Mucosa of rectum (tissue), 2 donors: ENCODE data around the gene DDX20.

ENCODE experiments used
- H3K27ac ChIP-seq, 2 donors: one replicate each; pipeline ENCODE4 v1.7.0; 2013; ENCODE audit warnings: inconsistent platforms in 2 of 2, low read depth in 2 of 2, low read length in 2 of 2
- H3K27me3 ChIP-seq, 2 donors: one replicate each; pipeline ENCODE4 v1.7.0; 2013; ENCODE audit warnings: low read length in 2 of 2; ENCODE audit not compliant: control insufficient read depth in 2 of 2, insufficient read depth in 2 of 2
- H3K36me3 ChIP-seq, 2 donors: one replicate each; pipeline ENCODE4 v1.7.0; 2013; ENCODE audit warnings: low read length in 2 of 2; ENCODE audit not compliant: control insufficient read depth in 2 of 2, insufficient read depth in 2 of 2
- H3K4me1 ChIP-seq, 2 donors: one replicate each; pipeline ENCODE4 v1.7.0; 2013; ENCODE audit warnings: low read length in 2 of 2, mild to moderate bottlenecking in 1 of 2; ENCODE audit not compliant: control insufficient read depth in 2 of 2, insufficient read depth in 2 of 2
- H3K4me3 ChIP-seq, 2 donors: one replicate each; pipeline ENCODE4 v1.7.0; 2013; ENCODE audit warnings: low read length in 2 of 2
- H3K9ac ChIP-seq, 2 donors: one replicate each; pipeline ENCODE4 v1.7.0; 2013; ENCODE audit warnings: low read length in 2 of 2, low read depth in 1 of 2, mild to moderate bottlenecking in 1 of 2
- H3K9me3 ChIP-seq, 2 donors: one replicate each; pipeline ENCODE4 v1.7.0; 2013; ENCODE audit warnings: low read length in 2 of 2; ENCODE audit not compliant: control insufficient read depth in 2 of 2
- donor health status: healthy.
- donor health status: Normal muscosa, but diverticular disease.

Gene DDX20

GRCh38 chr1:111720977-111721786 is 34.5 kb upstream of the DDX20 start:
- H3K27ac ChIP-seq = no peak overlapping the region
- H3K4me1 ChIP-seq = peaks cover 3 to 6% of the 10 kb centered on the region in 2 donors
- H3K9me3 ChIP-seq = no peaks in the 10 kb centered on the region
- H3K4me3 ChIP-seq = no peak overlapping the region
- H3K9ac ChIP-seq = no peak overlapping the region
- H3K36me3 ChIP-seq = peaks cover 0 to 9% of the 10 kb centered on the region in 2 donors
- no peaks in the 10 kb centered on the region for H3K27me3 ChIP-seq

GRCh38 chr1:111723091-111723806 is 32.5 kb upstream of the DDX20 start:
- Histone ChIP-seq H3K4me1 (peaks cover 3 to 6% of the 10 kb centered on the region in 2 donors), H3K27me3 (no peaks in the 10 kb centered on the region), H3K9ac (no peak overlapping the region), H3K9me3 (no peaks in the 10 kb centered on the region), H3K27ac (no peak overlapping the region), H3K4me3 (no peak overlapping the region), H3K36me3 (peaks cover 0 to 3% of the 10 kb centered on the region in 2 donors)

GRCh38 chr1:111723871-111724270 is 31.8 kb upstream of the DDX20 start:
- Histone ChIP-seq H3K9me3 (no peaks in the 10 kb centered on the region), H3K4me1 (peaks cover 3 to 6% of the 10 kb centered on the region in 2 donors), H3K36me3 (peaks cover 0 to 3% of the 10 kb centered on the region in 2 donors), H3K9ac (no peak overlapping the region), H3K4me3 (no peak overlapping the region), H3K27ac (no peak overlapping the region), H3K27me3 (no peaks in the 10 kb centered on the region)

- Histone ChIP-seq H3K9me3 (no peaks in the 10 kb centered on the region), H3K27ac (no peak overlapping the region), H3K27me3 (no peaks in the 10 kb centered on the region), H3K4me3 (no peak overlapping the region), H3K9ac (no peak overlapping the region), H3K4me1 (peaks cover 3 to 6% of the 10 kb centered on the region in 2 donors), H3K36me3 (peaks cover 0 to 3% of the 10 kb centered on the region in 2 donors)
These were observed 30.5 kb upstream of the DDX20 start for GRCh38 chr1:111725192-111725591.

- no peaks in the 10 kb centered on the region for H3K9me3 ChIP-seq
- H3K36me3 ChIP-seq = peaks cover 0 to 3% of the 10 kb centered on the region in 2 donors
- no peak overlapping the region for H3K9ac ChIP-seq
- H3K27ac ChIP-seq = no peak overlapping the region
- no peak overlapping the region for H3K4me3 ChIP-seq
- peaks cover 0 to 6% of the 10 kb centered on the region in 2 donors for H3K4me1 ChIP-seq
- H3K27me3 ChIP-seq = no peaks in the 10 kb centered on the region
These were observed 28.6 kb upstream of the DDX20 start for GRCh38 chr1:111727056-111727455.

GRCh38 chr1:111729271-111729921 is 26.3 kb upstream of the DDX20 start:
- no peak overlapping the region for H3K9ac ChIP-seq
- H3K27me3 ChIP-seq = no peaks in the 10 kb centered on the region
- H3K9me3 ChIP-seq = no peaks in the 10 kb centered on the region
- no peak overlapping the region for H3K4me3 ChIP-seq
- peaks cover 0 to 3% of the 10 kb centered on the region in 2 donors for H3K36me3 ChIP-seq
- H3K27ac ChIP-seq = no peak overlapping the region
- H3K4me1 ChIP-seq = peaks cover 6 to 7% of the 10 kb centered on the region in 2 donors

- Histone ChIP-seq H3K27ac (no peak overlapping the region), H3K4me1 (peaks cover 6 to 7% of the 10 kb centered on the region in 2 donors), H3K9ac (no peak overlapping the region), H3K9me3 (no peaks in the 10 kb centered on the region), H3K36me3 (peaks cover 0 to 3% of the 10 kb centered on the region in 2 donors), H3K27me3 (no peaks in the 10 kb centered on the region), H3K4me3 (no peak overlapping the region)
These were observed 25.6 kb upstream of the DDX20 start for GRCh38 chr1:111729946-111730681.

GRCh38 chr1:111730706-111731105 is 25.0 kb upstream of the DDX20 start:
- H3K27ac ChIP-seq = no peak overlapping the region
- peaks cover 0 to 3% of the 10 kb centered on the region in 2 donors for H3K36me3 ChIP-seq
- H3K27me3 ChIP-seq = no peaks in the 10 kb centered on the region
- peaks cover 6 to 7% of the 10 kb centered on the region in 2 donors for H3K4me1 ChIP-seq
- H3K4me3 ChIP-seq = no peak overlapping the region
- no peaks in the 10 kb centered on the region for H3K9me3 ChIP-seq
- no peak overlapping the region for H3K9ac ChIP-seq

GRCh38 chr1:111731956-111732355 is 23.7 kb upstream of the DDX20 start:
- no peak overlapping the region for H3K27ac ChIP-seq
- no peaks in the 10 kb centered on the region for H3K27me3 ChIP-seq
- H3K36me3 ChIP-seq = peaks cover 0 to 3% of the 10 kb centered on the region in 2 donors
- H3K9ac ChIP-seq = no peak overlapping the region
- H3K4me3 ChIP-seq = no peak overlapping the region
- no peaks in the 10 kb centered on the region for H3K9me3 ChIP-seq
- peaks cover 7 to 9% of the 10 kb centered on the region in 2 donors for H3K4me1 ChIP-seq
